ENCODE results near the gene ACTC1.

The ACTC1 gene

DNA sequence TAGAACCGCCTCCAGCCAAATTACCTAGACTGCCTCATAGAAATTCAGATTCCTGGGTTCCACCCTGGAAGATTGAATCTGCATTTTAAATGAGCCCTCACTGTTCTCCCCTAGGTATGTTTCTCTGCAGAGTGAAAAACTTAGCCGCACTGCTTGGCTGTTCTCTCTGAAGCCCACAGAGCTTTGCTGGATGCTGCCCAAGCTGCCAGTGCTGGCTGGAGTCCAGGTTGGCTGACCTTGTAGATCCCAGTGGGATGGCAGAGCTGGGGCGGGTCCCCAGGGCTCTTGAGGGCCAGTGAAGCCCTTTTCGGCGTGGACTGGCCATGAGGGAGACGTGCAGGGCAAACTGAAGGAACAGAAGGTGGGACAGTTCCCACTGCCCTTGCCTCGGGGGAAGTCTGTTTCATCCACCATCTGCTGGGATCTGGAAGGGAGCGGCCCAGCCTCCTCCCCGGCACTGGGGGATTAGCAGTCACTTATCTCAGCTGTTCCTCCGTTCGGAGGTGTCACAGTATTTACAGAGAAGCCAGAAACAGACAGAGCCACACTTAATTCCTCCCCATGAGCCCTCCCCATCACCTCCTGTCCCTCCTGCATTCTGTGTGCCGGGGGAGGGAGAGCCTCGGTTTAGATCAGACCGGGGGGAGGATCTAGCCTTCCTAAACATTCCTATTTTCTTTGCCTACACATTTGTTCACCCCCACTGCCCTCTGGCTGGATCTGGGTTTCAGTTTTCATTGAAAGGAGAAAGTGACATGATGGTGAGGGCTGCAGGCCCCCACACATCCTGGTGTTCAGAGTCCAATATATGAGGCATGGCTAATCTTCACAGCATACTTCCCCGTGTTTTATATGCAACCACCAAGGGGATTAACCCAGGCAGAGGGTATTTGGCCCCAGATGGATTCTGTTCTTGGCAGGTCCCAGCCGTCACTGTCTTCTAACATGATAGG is 4.1 kb upstream of the ACTC1 start:
- TF ChIP-seq, protein P1, sequence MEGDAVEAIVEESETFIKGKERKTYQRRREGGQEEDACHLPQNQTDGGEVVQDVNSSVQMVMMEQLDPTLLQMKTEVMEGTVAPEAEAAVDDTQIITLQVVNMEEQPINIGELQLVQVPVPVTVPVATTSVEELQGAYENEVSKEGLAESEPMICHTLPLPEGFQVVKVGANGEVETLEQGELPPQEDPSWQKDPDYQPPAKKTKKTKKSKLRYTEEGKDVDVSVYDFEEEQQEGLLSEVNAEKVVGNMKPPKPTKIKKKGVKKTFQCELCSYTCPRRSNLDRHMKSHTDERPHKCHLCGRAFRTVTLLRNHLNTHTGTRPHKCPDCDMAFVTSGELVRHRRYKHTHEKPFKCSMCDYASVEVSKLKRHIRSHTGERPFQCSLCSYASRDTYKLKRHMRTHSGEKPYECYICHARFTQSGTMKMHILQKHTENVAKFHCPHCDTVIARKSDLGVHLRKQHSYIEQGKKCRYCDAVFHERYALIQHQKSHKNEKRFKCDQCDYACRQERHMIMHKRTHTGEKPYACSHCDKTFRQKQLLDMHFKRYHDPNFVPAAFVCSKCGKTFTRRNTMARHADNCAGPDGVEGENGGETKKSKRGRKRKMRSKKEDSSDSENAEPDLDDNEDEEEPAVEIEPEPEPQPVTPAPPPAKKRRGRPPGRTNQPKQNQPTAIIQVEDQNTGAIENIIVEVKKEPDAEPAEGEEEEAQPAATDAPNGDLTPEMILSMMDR (IDR thresholded peaks at IDR 0.05; ENCODE audit: insufficient read depth, low read depth, low read length, missing control alignments), result no peak
- no peak for DNase-seq (ENCODE audit: low read depth)

DNA sequence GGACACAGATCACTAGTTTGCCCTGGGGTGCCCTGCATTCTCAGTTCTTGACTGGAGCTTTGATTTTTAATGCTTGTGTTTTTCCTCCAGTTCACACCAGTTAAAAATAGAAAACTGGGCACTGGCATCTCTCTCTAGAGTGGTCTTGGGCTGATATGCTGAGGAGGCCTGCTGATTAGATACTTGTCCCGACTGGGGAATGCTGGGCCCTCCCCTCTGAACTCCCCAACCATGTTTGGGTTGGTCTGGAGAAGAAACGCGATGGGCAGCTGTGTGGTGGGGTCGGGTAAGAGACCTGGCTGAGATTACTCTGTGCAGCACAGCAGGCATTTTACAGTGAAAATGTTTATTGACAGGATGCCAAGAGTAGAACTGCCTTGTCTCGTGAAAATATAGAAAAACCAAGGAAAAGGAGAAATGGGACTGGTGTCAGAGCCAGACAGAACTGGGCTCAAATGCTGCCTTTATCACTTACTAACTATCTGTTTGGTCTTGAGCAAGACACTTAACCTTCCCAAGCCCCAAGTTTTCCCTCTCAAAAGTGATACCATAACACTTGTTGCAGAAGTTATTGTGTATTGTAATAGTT is 1.6 kb upstream of the ACTC1 start:
- H3K4me3 ChIP-seq (ENCODE audit: low read depth, low read length), result no peak overlapping the region
- TF ChIP-seq, protein P1 (IDR thresholded peaks at IDR 0.05; ENCODE audit: insufficient read depth, low read depth, low read length, missing control alignments), result no peak
- DNase-seq (ENCODE audit: low read depth), result no peak

More for the DNA sequence above, 4.1 kb upstream of the ACTC1 start:
- H3K4me3 ChIP-seq (ENCODE audit: low read depth, low read length), result no peak overlapping the region

DNA sequence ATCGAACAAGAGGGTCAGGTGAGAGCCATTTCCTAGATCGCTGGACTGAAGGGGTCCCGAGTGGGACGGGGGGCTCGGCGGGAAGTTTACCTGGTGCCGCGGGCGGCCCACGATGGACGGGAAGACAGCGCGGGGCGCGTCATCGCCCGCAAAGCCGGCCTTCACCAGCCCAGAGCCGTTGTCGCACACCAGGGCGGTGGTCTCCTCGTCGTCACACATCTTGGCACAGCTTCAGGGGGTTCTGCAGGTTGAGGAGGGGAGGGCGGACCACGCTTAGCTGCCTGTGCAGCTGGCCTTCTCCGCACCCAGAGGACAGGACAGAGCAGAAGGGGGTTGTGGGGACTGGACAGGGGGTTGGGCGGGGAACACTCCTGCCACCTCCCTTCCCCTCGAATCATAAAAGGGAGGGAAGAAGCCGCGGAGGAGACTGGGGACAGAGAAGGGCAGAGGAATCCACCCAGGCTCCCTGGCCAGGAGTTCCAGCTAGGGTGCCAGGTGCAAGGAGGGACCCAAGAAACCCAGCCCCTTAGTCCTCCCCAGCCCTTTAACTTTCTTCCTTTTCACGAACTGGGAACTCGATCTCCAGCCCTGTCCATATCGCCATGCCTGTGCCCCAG is 651 bp downstream of the ACTC1 start:
- no peak for DNase-seq (ENCODE audit: low read depth)
- TF ChIP-seq, protein P1 (IDR thresholded peaks at IDR 0.05; ENCODE audit: insufficient read depth, low read depth, low read length, missing control alignments), result no peak
- H3K4me3 ChIP-seq (ENCODE audit: low read depth, low read length), result no peak overlapping the region

DNA sequence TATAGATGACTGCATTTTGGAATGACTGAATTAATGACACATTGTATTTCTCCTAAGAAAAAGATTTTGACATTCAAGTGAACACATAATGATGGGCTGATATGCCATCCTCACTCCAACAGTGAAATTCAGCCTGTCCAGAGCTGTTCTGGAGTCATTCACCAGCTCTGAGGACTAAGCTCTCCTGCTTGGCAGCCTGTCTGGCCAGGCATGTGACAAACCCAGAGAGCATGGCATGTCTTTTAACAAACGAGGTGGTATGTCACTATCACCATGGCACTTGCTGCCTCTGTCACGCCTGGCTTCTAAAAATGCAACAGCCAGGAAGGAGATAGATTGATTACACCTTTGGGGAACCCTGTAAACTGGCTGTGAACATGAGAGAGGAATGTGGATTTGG is 1.4 kb downstream of the ACTC1 start:
- H3K4me3 ChIP-seq (ENCODE audit: low read depth, low read length), result no peak overlapping the region
- DNase-seq (ENCODE audit: low read depth), result no peak
- TF ChIP-seq, protein P1 (IDR thresholded peaks at IDR 0.05; ENCODE audit: insufficient read depth, low read depth, low read length, missing control alignments), result no peak

DNA sequence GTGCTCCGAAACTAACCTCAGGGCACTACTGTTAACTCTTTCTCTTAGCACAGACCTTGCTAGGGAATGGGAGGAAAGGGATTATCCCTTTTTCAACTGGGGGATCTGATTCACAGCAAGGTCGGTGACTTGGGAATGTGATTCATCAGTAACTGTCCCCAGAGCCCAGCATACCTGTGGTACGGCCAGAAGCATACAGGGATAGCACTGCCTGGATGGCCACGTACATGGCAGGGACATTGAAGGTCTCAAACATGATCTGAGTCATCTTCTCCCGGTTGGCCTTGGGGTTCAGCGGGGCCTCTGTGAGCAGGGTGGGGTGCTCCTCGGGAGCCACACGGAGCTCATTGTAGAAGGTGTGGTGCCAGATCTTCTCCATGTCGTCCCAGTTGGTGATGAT is 2.3 kb downstream of the ACTC1 start:
- TF ChIP-seq, protein P1 (IDR thresholded peaks at IDR 0.05; ENCODE audit: insufficient read depth, low read depth, low read length, missing control alignments), result no peak
- no peak overlapping the region for H3K4me3 ChIP-seq (ENCODE audit: low read depth, low read length)
- no peak for DNase-seq (ENCODE audit: low read depth)

DNA sequence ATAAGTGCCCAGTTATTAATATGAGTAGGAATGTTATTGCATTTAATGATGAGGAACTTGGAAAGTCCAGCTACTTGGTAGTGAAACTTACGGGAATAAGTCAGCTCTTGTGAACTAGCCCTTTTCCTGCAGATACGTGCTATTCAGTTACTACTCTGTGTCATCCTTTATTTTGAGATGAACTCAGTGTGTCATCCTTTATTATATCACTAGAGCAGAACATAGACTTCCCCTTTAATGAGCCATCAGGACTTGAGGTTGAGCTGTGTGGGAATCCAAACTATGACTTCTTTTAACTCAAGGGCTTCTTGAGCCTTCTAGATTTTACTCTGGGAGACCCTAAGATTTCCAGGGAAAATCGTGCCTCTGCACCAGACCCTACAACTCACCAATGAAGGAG is 3.6 kb downstream of the ACTC1 start:
- TF ChIP-seq, protein P1 (IDR thresholded peaks at IDR 0.05; ENCODE audit: insufficient read depth, low read depth, low read length, missing control alignments), result no peak

More for the DNA sequence above, 3.6 kb downstream of the ACTC1 start:
- no peak for DNase-seq (ENCODE audit: low read depth)
- H3K4me3 ChIP-seq (ENCODE audit: low read depth, low read length), result no peak overlapping the region
